Stimulated activated CD8-positive, alpha-beta memory T cell treated with anti-CD3 and anti-CD28 coated beads, Interleukin-12 subunit alpha, Interleukin-12 subunit beta, amount 100 ng/mL, for 4 hours (primary cell): Measurements from ENCODE around the gene DEF6.

Source experiments
- DNase-seq: peaks from one replicate; pipeline ENCODE4 v3.0.0-alpha.2; 2020; ENCODE audit warnings: low read depth

Gene DEF6

GRCh38 chr6:35343835-35344550, 46.4 kb downstream of the DEF6 start:
- DNase-seq, result no peak

GRCh38 chr6:35351422-35351821, 53.8 kb downstream of the DEF6 start:
- DNase-seq, result no peak

DNA sequence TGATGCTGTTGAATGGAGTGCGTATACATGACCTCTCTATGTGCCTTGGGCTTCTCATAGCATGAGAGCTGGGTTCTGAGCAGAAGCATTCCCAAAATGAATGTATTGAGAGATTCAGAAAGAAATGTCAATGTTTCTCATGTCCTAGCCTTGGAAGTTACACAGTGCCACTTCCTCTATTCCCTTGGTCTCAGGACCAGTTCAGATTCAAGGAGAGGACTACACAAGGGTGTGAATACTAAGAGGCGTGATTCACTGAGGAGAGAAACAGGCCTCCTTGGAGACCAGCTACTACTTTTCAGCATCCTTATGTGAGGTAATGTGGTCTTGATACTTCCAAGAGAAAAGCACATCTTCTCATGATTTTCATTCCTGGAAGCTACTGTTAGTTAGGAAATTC, 55.1 kb downstream of the DEF6 start:
- DNase-seq, result no peak

DNA sequence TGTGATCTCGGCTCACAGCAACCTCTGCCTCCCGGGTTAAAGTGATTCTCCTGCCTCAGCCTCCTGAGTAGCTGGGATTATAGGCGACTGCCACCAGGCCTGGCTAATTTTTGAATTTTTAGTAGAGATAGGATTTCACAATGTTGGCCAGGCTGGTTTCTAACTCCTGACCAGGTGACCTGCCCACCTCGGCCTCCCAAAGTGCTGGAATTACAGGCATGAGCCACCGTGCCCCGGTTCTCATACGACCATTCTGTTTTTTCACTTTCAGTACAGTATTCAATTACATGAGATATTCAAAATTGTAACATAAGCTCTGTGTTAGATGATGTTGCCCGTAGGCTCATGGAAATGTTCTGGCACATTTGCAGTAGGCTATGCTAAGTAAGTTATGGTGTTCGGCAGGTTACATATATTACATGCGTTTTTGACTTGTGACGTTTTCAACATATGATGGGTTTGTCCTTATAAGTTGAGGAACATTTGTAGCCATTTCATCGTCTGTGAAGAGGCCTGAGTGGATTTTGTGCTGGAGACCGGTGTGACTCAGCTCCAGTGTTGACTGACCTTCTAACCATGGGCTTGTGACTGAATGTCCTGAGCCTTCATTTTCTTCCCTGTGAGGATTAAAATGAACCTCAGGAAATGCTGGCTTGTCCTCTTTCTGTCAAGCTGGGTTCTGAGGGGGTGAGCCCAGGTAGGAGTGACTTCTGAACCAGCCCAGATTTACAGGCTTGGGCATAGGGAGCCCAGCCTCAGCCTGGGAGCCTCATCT, 56.9 kb downstream of the DEF6 start:
- no peak for DNase-seq

GRCh38 chr6:35356391-35356790, 58.8 kb downstream of the DEF6 start:
- DNase-seq, result no peak

DNA sequence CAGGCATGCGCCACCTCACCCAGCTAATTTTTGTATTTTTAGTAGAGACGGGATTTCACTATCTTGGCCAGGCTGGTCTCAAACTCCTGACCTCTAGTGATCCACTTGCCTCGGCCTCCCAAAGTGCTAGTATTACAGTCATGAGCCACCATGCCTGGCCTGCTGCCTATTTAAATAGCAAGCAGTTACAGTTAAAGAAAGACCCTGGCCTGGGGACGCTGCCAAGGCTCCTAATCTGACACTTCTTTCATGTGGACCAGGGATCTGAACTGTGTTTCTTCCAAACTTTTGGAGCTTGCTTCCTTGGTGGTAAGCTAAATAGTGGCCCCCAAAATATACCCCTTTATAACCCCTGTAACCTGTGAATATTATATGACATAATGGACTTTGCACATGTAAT, 60.1 kb downstream of the DEF6 start:
- DNase-seq, result no peak

DNA sequence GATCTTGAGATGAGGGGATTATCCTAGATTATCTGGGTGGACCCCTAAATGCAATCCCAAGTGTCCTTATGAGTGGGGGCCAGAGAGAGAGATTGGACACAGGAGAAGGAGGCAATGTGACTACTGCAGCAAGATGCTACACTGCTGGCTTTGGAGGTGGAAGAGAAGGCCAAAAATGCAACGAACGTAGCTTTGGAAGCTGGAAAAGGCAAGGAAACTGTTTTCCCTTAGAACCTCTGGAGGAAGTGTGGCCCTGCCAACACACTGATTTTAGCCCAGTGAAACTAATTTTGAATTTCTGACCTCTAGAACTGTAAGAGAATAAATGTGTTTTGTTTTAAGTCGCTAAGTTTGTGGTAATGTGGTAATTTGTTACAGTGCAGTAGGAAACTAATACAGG, 60.5 kb downstream of the DEF6 start:
- no peak for DNase-seq

- no peak for DNase-seq
Observed at GRCh38 chr6:35359346-35359743, 61.7 kb downstream of the DEF6 start.

DNA sequence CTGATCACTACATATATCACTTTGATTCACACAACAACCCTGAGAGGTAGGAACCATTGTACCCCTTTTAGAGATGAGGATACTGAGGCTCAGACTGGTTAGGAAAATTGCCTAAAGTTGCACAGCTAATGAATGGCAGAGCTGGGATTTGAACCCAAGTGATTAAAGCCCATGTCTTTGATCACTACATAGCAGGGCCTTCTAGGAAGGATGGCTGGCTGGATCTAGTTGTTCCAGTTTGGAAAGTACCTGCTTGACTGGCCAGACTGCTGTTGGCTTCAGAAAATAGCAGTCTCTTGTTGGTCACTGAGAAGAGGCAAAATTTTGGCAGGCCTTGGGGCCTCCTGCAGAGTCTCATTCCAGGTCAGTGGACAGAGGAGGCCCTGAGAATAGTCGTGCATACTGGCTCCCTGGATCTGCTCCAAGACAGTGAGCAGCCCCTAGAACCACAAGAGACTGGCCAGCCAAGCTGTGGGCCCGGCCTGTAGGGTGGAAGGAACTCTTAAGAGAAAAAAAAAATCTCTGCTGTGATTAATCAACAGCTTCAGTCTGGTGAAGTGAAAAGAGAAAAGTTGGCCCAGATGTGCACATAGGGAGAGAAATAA, 62.2 kb downstream of the DEF6 start:
- DNase-seq, result no peak

GRCh38 chr6:35360349-35361138, 62.9 kb downstream of the DEF6 start:
- no peak for DNase-seq

DNA sequence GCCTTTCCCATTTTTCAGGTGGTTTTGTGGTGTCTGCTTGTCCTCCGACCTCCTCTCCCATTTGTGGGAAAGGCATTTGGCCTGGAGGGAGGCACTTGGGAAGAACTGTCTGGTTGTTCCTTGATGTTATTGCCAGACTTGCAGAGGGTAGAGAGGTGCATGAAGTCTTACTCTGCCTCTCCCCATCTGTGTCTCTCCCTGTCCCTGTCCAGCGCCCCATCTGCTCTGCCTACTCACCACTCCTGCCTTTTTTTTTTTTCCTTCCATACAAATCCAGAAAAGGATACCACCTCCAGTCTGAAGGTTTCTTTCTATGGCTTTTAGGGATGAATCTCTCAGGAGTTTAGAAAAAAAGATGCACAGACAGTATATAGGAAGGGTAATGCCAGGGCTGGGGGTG, 64.6 kb downstream of the DEF6 start:
- DNase-seq, result no peak

DNA sequence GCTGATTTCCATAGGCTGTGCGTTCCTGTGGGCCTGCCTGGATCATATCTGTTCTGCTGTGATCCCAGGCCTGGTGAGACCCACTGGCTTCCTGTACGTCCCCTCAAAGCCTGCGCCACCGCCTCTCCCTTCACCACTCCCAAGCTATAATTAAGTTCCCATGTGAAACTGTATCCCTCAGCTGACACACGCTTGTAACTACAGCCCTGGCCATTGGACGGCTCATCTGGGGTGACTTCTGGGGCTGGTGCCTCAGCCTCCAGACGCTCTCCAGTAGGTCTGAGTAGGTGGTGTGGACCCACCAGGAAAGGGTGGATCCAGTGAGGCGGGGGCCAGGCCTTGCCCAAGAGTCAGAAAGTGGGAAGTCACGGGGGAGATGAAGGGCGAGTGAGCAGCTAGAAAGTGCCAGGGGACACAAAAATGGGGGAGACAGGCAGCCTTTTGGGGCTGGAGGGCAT, 65.7 kb downstream of the DEF6 start:
- DNase-seq, result no peak

DNA sequence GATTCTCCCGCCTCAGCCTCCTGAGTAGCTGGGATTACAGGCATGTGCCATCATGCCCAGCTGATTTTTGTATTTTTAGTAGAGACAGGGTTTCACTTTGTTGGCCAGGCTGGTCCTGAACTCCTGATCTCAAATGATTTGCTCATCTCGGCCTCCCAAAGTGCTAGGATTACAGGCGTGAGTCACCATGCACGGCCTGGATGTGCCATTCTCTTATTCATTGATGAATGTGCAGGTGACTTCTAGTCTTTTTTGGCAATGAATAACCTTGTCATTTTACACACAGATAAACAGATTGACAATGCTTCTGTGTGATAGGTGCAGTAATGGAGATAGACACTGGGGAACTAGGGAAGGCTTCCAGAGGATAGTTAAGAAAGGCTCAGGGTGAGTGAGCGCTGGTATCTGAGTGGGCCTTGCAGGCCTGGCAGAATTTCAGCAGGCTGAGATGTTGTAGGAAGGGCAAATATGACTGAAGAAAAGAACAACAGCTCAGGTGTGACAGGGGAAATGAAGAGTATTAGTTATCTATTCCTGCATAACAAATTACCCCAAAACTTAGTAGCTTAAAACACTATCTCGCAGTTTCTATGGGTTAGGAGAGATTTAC, 68.1 kb downstream of the DEF6 start:
- no peak for DNase-seq

DNA sequence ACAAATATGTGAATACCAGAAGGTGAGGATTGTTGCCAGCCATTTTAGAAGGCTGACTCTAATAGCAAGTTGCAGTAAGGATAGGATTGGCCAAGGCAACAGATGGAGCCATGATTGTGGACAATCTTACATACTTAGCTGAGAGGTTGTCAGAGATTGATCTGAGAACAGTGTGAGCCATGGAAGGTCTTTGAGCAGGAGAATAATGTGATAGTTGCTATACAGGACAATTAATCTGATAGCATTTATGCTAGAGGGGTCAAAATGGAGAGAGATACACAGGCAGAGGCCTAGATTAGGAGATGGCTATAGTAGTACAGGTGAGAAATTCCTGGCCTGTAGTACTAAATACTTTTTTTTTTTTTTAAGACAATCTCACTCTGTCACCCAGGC, 68.6 kb downstream of the DEF6 start:
- no peak for DNase-seq

GRCh38 chr6:35367646-35368037, 70.0 kb downstream of the DEF6 start:
- no peak for DNase-seq

DNA sequence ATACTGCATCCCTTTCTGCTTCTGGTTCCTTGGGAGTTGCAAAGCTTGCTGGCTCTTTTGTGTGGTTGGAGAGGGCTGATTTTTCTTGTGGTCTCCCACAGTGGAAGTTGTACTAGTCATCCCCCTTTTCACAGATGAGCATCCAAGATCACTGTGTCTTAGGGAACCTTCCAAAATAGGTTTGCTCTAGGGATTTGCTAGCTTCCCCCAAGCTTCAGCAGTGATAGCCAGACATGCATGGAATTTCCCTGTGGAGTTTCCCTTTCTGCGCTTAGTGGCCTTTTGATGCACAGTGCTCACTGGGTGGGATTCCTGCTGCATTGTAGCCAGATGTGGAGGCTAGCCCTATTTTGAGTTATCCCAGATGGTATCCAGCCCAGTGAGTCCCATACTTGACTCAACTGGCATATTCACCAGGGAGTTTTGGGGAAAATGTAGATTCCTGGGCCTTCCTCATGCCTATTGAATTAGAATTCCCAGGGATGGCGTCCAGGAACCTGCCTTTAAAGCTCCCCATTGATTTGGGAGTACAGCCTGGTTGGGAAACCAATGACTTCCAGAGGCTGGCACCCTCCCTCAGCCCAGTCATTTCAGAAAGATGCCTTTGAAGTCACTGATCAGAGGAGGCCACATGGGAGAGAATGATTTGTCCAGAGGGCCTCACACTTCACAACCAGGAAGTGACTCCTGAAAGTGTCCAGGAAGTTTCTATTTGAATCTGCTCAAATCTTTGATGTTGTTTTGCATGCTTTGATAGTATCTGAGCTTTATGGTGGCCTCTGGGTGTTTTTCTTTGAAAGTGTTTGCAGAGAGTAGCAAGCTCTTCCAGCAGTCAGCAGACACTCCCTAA, 70.6 kb downstream of the DEF6 start:
- no peak for DNase-seq

DNA sequence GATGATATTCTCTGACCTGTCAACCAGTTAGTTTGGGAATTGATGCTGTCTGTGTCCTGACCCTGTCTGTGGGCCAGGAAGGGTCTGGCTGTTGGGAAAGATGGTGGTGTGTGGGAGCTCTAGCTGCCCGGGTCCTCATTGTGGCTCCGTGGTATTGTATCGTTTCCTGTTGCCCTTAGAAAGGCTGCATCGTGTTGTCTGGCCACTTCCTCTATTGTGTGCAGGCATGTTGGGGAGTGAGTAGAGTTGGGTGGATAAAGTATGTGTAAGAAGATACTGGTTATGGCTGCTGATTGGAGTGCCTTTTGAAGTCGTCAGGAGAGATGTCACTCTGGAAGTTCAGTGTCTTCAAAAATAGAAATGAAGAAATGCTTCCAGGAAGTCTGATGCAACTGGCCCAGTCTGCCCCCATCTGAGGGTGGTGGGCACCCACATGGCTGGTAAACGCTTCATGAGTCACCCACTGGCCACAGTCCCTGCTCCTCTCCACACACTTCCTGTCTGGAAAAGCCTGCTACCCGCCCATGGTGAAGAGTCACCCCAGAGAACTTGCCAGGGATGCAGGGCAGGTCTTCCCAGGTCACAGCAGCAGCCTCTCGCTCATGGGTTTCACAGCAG, 72.6 kb downstream of the DEF6 start:
- DNase-seq, result no peak

DNA sequence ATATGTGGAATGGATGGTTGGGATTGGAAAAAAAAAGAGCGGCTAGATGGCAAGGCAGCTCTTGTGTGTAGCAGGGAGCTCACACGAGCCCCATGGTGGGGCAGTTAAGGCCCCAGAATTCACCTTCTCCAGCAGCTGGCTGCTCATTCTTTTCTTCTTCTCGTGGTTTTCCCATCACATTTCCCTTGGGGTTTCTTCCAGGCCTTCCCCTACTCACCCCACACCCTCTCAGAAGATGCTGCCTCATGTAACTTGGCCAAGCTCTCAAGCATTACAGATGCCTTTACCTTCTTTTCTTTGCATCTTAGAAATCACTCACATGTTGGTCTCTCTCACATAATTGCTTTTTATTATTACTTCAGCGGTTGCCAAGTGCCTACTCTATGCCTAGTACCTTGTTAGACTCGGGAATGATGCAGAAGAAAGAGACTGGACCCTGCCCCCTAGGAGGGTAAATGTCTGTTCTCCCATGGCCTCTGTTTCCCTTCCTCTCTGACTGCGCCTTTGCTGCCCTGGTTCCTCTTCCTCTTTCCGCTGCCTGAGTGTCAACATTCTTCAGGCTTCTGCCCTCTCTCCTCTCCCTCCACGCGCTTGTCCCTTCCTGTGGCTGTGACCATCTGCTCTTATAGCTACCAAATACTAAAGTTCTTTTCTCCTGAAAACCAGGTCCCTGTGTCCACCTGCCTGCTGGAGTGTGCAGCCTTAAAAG, 73.3 kb downstream of the DEF6 start:
- no peak for DNase-seq
